Small intestine (tissue), 7 donors: ENCODE measurements around the gene KLHL14. TPM values are rescaled to one million over a fixed set of nuclear protein-coding genes. Genes with fewer than 3 reads are reported as not detected.

Experiments
- DNase-seq, 2 donors: peaks; one replicate each; pipeline versions ENCODE4 v3.0.0 to v3.0.0-alpha.2; 2013
- FAIRE-seq: peaks from 2 replicates; lab custom pipeline; 2012; peaks lifted over from hg19 to GRCh38; lab: Jason Lieb, UNC
- H3K27ac ChIP-seq, 3 donors: one replicate each; pipeline ENCODE4 v1.5.1; 2013; ENCODE audit warnings: low read length in 2 of 3, mild to moderate bottlenecking in 2 of 3, control low read depth in 1 of 3, inconsistent platforms in 1 of 3, low read depth in 1 of 3, moderate library complexity in 1 of 3
- H3K27me3 ChIP-seq, 3 donors: one replicate each; pipeline ENCODE4 v1.6.1; 2013; ENCODE audit warnings: low read length in 3 of 3, inconsistent platforms in 1 of 3; ENCODE audit not compliant: control insufficient read depth in 3 of 3, insufficient read depth in 3 of 3
- H3K36me3 ChIP-seq, 3 donors: one replicate each; pipeline ENCODE4 v1.6.1; 2013; ENCODE audit warnings: low read length in 3 of 3, inconsistent platforms in 1 of 3, low read depth in 1 of 3, mild to moderate bottlenecking in 1 of 3, moderate library complexity in 1 of 3; ENCODE audit not compliant: control insufficient read depth in 3 of 3, insufficient read depth in 2 of 3
- H3K4me1 ChIP-seq, 3 donors: one replicate each; pipeline ENCODE4 v1.6.1; 2013; ENCODE audit warnings: low read length in 2 of 3, inconsistent platforms in 1 of 3, low read depth in 1 of 3, mild to moderate bottlenecking in 1 of 3, moderate library complexity in 1 of 3; ENCODE audit not compliant: control insufficient read depth in 3 of 3, insufficient read depth in 2 of 3
- H3K4me3 ChIP-seq, 3 donors: one replicate each; pipeline ENCODE4 v1.5.1; 2013; ENCODE audit warnings: low read length in 3 of 3, control low read depth in 1 of 3, inconsistent platforms in 1 of 3, low read depth in 1 of 3, mild to moderate bottlenecking in 1 of 3, moderate library complexity in 1 of 3
- H3K9me3 ChIP-seq, 2 donors: one replicate each; pipeline ENCODE4 v1.6.1; 2013; ENCODE audit warnings: low read depth in 1 of 2, low read length in 1 of 2; ENCODE audit not compliant: control insufficient read depth in 2 of 2, insufficient read depth in 1 of 2
- WGBS, 3 donors: extraction: QIAGEN DNeasy Blood & Tissue Kit; methylation state at CpG; one replicate each; pipeline ENCODE4 v1.1.7; 2013; 5-methylcytosine and 5-hydroxymethylcytosine counted together
- polyA plus RNA-seq, 4 donors: library from polyadenylated mRNA; stranded (reverse) in 3 of 4; unstranded in 1 of 4; fragments of 200-250 nt in 3 of 4; fragments of 120-200 nt in 1 of 4; gene quantifications; one replicate each; pipeline versions ENCODE4 v1.2.1 to v1.2.3, GENCODE V29; 2013
- donor health status: healthy with polysubstance abuse.
- donor health status: control.
- donor health status: control.
- donor health status: Bipolar disorder and iron deficiency.
- donor health status: healthy.

The KLHL14 gene
- polyA plus RNA-seq, 4 donors = 0.39 to 0.40 TPM; not detected in 2

DNA sequence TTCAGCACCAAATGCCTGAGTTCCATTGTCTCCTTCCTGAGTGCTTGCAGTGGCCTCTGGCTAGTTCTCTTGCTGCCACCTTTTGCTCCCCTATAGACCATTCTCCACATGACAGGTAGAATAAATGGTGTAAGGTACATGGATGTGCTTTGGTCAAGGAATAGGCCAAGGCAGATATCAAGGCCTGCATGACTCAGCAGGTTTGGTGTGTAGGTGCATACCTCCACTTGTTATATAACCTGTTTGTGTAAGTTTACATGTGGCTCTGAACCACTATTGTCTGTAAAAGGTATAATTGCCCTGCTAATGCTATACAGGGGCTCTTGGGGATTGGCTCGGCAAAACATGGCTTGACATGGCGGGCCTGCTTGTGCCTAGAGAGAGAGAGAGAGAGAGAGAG, 143.5 kb downstream of the KLHL14 start:
- 94 to 97% (median 96%) methylated on average over 2 of the region's 2 CpGs for WGBS, 3 donors

DNA sequence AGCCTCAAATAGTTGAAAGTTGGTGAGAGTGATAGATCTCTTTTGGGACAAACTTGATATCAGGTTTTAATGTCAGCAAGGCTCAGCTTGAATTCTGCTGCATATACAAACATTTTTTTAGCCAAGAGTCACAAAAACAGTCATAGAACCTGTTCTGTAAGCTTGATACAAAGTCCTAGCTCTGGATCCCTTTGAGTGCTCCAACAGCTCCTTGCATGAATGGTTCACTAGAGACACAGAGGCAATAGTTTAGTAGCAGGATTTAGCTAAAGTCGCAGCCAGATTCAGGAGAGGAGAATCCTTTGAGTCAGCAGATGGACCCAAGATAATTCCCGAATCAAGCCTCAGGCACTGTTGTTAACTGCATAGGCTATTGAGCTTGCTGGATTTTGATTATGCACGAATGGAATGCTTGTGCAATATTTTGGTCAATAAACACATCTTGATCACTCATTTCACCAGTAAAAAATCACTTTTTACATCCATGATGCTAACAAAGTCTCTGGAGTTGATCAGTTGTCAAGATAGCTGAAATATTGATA, 148.6 kb downstream of the KLHL14 start:
- H3K27me3 ChIP-seq = peaks cover 0 to 2% (median 0%) of the 10 kb centered on the region in 3 donors
- H3K4me1 ChIP-seq = no peaks in the 10 kb centered on the region
- no peaks in the 10 kb centered on the region for H3K36me3 ChIP-seq
- no peak overlapping the region for H3K27ac ChIP-seq
- 61 to 73% (median 68%) methylated on average over 3 of the region's 3 CpGs for WGBS, 3 donors
- no peak overlapping the region for H3K4me3 ChIP-seq
- no peak for FAIRE-seq
- DNase-seq = no peak
- H3K9me3 ChIP-seq = no peaks in the 10 kb centered on the region

More for the DNA sequence above, 143.5 kb downstream of the KLHL14 start:
- no peaks in the 10 kb centered on the region for H3K27me3 ChIP-seq
- FAIRE-seq = no peak
- no peaks in the 10 kb centered on the region for H3K36me3 ChIP-seq
- no peak overlapping the region for H3K27ac ChIP-seq
- no peak overlapping the region for H3K4me3 ChIP-seq
- DNase-seq = no peak
- no peaks in the 10 kb centered on the region for H3K4me1 ChIP-seq
- H3K9me3 ChIP-seq = no peaks in the 10 kb centered on the region

DNA sequence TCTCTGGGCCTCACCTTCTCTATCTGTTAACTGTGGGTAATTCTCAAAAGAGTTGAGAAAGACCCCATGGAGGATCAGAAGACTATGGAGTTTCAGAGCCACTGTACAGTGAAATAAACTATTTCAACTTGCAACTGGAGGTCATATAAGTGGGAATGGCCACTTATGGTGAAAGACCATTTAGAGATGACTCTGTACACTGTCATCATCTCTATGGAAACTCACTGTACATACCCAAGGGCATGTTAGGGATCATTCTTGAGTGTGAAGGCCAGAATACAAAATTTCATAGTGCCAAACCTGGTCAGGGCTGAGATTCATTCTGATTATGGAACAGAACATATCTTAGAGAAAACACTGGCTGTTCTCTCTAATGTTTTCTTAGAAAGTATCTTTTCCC, 149.3 kb downstream of the KLHL14 start:
- Histone ChIP-seq H3K9me3 (no peaks in the 10 kb centered on the region), H3K4me1 (no peaks in the 10 kb centered on the region), H3K27ac (no peak overlapping the region), H3K27me3 (peaks cover 0 to 2% (median 0%) of the 10 kb centered on the region in 3 donors), H3K36me3 (no peaks in the 10 kb centered on the region), H3K4me3 (no peak overlapping the region)
- no peak for DNase-seq
- FAIRE-seq = no peak
